ENCODE data around the gene POLA1.

The POLA1 gene

DNA sequence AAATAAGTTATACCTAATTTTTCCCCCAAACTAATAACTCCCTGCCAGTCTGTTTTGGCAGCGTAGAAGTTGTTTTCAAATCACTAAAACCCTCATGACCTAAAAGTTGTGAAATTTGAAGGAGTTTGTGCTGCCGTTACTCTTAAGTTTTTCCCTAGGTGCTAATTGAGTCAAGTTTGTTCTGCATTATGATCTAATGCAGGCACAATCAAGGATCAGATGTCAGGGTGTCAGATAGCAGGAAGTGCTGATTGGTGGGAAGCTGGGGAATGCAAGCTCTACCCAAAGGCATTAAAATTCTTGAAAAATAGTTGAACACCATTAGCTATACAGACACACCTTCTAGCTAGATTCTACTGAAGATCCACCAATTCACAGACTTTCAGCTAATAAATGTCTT is 270.1 kb downstream of the POLA1 start:
- TF ChIP-seq, protein P1, sequence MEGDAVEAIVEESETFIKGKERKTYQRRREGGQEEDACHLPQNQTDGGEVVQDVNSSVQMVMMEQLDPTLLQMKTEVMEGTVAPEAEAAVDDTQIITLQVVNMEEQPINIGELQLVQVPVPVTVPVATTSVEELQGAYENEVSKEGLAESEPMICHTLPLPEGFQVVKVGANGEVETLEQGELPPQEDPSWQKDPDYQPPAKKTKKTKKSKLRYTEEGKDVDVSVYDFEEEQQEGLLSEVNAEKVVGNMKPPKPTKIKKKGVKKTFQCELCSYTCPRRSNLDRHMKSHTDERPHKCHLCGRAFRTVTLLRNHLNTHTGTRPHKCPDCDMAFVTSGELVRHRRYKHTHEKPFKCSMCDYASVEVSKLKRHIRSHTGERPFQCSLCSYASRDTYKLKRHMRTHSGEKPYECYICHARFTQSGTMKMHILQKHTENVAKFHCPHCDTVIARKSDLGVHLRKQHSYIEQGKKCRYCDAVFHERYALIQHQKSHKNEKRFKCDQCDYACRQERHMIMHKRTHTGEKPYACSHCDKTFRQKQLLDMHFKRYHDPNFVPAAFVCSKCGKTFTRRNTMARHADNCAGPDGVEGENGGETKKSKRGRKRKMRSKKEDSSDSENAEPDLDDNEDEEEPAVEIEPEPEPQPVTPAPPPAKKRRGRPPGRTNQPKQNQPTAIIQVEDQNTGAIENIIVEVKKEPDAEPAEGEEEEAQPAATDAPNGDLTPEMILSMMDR (IDR thresholded peaks at IDR 0.05; ENCODE audit: low read depth, low read length): no peak
- DNase-seq (ENCODE audit: extremely low read depth, low read depth): no peak

GRCh38 chrX:24965372-24965771 is 271.7 kb downstream of the POLA1 start:
- no peak for DNase-seq (ENCODE audit: extremely low read depth, low read depth)
- TF ChIP-seq, protein P1 (IDR thresholded peaks at IDR 0.05; ENCODE audit: low read depth, low read length): no peak

DNA sequence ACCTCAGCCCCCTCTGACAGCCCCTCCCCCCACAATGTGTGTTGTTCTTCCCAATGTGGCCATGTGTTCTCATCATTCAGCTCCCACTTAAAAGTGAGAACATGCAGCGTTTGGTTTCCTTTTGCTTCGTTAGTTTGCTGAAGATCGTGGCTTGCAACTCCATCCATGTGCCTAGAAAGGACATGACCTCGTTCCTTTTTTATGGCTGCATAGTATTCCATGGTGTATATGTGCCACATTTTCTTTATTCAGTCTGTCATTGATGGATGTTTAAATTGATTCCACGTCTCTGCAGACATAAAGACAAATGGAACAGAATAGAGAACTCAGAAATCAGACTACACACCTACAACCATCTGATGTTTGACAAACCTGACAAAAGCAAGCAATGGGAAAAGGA is 276.1 kb downstream of the POLA1 start:
- DNase-seq (ENCODE audit: extremely low read depth, low read depth): no peak
- TF ChIP-seq, protein P1 (IDR thresholded peaks at IDR 0.05; ENCODE audit: low read depth, low read length): no peak

- DNase-seq (ENCODE audit: extremely low read depth, low read depth): no peak
Observed at GRCh38 chrX:24979081-24979480, 285.4 kb downstream of the POLA1 start.

GRCh38 chrX:24981030-24981429 is 287.3 kb downstream of the POLA1 start:
- TF ChIP-seq, protein P1 (IDR thresholded peaks at IDR 0.05; ENCODE audit: low read depth, low read length): no peak
- DNase-seq (ENCODE audit: extremely low read depth, low read depth): no peak

More at GRCh38 chrX:24979081-24979480, 285.4 kb downstream of the POLA1 start:
- TF ChIP-seq, protein P1 (IDR thresholded peaks at IDR 0.05; ENCODE audit: low read depth, low read length): no peak

- no peak for DNase-seq (ENCODE audit: extremely low read depth, low read depth)
- TF ChIP-seq, protein P1 (IDR thresholded peaks at IDR 0.05; ENCODE audit: low read depth, low read length): no peak
Observed at GRCh38 chrX:24982306-24982965, 288.7 kb downstream of the POLA1 start.

DNA sequence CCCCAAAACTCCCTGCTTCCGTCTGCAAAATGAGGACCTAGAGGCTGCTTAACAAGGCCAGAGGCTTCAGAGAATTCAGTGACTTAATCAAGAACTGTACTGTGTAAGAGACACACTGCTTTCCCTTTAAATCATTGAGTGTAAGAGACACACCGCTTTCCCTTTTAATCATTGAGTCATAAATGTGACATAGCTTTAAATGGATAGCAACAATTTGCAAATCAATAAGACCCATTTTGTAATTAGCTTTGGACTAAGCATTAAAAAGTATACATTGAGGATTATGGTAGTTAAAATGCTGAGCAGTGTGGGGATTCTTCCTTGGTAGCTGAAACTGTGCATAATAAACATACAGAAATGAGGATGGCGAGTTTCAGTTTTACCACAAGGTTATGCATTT is 290.2 kb downstream of the POLA1 start:
- TF ChIP-seq, protein P1 (IDR thresholded peaks at IDR 0.05; ENCODE audit: low read depth, low read length): no peak
- DNase-seq (ENCODE audit: extremely low read depth, low read depth): no peak

Data from AG09319 (cell line).